GM21529 (cell line): ENCODE data around the gene MRAP.

Experiments
- ATAC-seq: cut with Tn5 transposase; IDR thresholded peaks from one replicate; pipeline ENCODE4 v1.9.1; 2021; ENCODE audit not compliant: unreplicated experiment

MRAP gene

GRCh38 chr21:32347977-32348376 lies 49.3 kb downstream of the MRAP start:
- ATAC-seq, result no peak

DNA sequence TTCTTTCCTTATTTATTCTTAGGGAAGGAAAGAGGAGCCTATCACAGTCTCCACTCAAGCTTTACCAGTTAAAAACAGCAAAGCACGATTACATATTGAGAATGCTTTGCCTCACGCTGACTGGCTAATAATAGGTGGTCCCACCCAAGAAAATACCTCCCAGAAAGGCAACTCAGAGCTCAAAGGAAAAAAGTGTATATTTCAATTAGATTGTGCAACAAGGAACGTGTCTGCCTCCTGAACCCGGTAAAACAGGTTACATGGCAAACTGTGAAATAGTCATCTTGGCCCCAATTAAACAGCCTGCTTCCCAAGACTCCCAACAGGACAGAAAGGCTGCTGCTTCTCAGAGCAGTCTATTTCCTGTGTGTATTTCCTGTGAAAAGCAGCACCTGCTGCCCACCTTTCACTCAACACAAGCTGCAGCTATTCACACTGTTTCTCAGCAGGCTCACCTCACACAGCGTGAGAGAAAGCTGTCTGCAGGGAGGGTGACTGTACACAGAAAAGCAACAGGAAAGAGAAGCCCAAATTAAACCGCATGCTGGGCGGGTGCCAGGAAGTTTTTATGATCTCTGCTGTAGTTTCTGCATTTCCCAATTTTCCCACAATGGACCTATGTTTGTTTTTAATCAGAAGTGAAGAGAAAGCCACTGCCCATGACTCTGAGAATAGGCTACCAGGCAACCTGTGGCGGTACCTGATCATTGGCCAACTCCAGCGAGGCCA lies 50.1 kb downstream of the MRAP start:
- ATAC-seq, result no peak

GRCh38 chr21:32349333-32349944 lies 50.8 kb downstream of the MRAP start:
- no peak for ATAC-seq

GRCh38 chr21:32350211-32350980 lies 51.7 kb downstream of the MRAP start:
- no peak for ATAC-seq

DNA sequence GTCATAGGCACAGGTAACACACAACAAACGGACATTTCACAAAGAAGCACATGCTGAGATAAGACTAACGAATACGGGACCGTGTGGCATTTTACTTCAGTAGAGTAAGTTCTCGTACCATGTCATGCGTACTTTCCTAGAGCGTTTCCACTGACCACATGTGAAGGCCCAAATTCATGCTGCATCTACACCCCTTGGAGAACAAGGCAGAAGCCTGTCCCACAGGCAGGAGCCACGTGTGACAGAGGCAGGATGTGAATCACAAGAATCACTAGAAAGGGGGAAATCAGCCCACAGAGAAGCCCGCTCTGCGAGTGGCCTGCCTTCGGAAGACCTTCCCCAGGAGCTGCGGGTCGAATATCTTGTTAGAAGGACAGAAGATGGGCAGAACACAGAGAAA lies 52.3 kb downstream of the MRAP start:
- ATAC-seq, result no peak

DNA sequence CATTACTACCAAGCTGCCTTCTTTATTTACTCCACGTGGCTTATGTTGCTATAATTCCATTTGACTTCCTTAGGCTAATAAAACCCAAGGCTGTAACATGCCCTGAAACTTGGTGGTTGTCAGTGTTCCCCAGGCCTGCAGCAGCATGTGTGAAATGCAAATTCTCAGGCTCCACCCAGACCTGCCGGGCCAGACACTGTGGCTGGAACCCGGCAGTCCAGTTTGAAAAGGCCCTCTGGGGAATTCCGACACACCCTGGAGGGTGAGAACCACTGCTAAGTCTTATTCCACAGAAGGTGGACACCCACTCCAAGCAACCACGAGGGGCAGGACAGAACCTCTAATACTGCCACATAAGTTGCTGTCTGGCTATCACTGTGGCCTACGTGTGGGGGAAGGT lies 52.8 kb downstream of the MRAP start:
- ATAC-seq, result no peak

DNA sequence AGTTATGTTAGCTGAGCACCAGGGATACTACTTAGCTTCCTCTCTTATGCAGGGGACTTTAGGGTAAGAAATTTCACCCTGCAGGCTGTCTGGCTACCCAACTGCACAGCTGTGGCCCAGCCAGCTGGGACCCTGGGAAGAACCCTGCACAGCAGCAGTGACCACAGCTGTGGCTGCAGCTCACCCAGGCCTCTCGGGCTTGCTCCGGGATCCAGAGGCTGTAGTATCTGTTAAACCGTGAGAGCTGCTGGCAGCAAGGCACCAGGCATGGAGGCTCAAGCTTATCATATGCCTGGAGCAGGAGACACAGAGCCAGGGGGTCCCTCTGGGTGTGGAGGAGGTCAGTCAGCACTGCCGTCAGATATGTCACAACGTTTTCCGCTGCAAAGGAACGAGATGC lies 53.9 kb downstream of the MRAP start:
- ATAC-seq, result no peak

DNA sequence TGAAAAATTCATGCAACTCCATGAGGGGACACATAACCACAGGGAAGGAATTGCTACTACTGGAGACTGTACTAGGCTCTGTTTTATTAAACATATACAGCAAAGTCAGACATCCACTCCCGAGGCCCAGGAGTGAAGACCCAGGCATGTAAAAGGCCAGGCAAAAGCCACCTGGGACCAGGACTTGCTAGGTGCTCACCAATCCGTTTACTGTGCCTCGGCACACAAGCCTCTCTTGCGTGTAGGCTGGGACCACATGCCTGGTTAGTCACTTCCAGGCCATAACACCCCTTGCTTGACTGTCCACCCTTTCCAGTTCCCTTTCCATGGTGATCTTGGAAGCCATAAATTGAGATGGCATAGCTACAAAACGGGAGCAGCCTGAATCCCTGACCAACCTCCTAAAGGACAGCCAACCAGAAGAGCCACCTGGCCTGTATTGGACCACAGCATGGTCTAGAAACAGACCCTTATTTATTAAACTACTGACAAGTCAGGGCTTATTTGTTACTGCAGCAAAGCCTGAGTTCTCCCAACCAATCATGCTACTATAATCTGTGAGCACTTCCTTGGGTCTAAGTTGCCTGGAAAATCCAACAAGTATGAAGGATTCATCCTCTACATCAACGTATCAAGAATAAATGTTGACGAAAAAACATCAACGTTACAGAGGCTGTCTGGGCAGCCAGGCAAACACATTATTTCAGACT lies 54.5 kb downstream of the MRAP start:
- no peak for ATAC-seq

DNA sequence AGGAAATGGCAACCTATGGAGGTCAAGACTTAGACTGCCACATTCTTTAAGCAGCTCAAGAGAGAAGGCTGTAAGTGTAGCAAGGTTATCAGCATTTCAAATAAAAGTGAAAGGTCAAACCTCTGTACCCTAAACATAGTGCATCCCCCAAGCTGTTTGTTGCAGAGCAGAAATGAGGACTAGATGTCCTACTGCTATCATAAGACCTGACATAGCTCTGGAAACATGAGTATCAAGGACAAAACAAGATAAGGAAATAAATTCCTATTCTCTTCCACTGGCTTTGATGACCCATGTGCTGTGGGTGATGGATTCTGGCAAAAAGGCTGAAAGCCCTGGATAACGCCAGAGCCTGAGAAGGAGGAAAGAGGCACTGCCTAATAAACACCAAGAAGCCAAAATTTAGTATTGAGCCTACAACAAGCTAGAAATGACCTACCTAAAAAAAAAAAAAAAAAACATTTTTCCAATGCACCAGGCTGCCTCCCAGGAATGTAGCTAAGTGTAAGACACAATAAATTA lies 58.3 kb downstream of the MRAP start:
- no peak for ATAC-seq

DNA sequence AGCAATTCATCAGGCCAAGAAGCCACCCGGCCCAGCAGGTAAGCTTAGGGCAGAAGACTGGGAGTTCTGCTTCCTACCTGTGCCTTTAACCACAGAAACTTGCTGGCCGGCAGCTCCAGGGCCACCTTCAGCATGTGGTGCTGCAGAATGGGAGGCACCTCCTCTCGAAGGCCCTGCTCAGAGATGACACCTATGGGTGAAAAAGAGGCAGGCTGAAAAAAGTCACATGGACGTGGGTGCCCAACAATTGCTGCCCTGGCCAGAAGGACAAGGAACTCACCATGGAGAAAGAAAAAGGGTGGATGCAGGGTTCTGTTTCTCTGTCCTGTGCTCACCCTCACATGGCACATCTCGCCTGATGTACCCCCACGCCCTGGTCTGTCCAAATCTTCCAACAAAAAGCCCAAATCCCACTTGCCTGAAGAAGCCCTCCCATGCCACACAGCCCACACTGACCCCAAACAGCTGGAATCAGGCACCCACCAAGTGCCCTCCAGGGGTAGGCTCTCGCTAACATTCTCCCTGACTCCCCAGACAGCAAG lies 61.1 kb downstream of the MRAP start:
- no peak for ATAC-seq

- no peak for ATAC-seq
Observed at GRCh38 chr21:32360401-32360975, 61.8 kb downstream of the MRAP start.
